Stimulated activated CD4-positive, alpha-beta T cell treated with anti-CD3 and anti-CD28 coated beads, TNF-alpha, amount 100 ng/mL, for 4 hours (primary cell): ENCODE results near the gene COQ8A.
"Not testable (repeated sequence)": the region's sequence is repeated elsewhere in the genome, so short reads cannot be mapped to it uniquely, and the experiment has no call there.

Experiments
- DNase-seq, 3 experiments: peaks; one replicate each; pipeline ENCODE4 v3.0.0-alpha.2; 2020; ENCODE audit warnings: low read depth in 3 of 3

Gene COQ8A

GRCh38 chr1:226929260-226930111, 10.6 kb upstream of the COQ8A start:
- DNase-seq: not testable (repeated sequence)

GRCh38 chr1:226934483-226935237, 5.4 kb upstream of the COQ8A start:
- DNase-seq: no peak

GRCh38 chr1:226937940-226938725, 2.0 kb upstream of the COQ8A start:
- DNase-seq: no peak

GRCh38 chr1:226938903-226939437, 1.1 kb upstream of the COQ8A start:
- DNase-seq: no peak

- DNase-seq: peak; percentile 35 to 56 (median 43)
Observed at GRCh38 chr1:226939438-226940028, 561 bp upstream of the COQ8A start.

- DNase-seq: no peak
Observed at GRCh38 chr1:226940806-226941067, 643 bp downstream of the COQ8A start.

- DNase-seq: no peak
Observed at GRCh38 chr1:226942392-226942791, 2.3 kb downstream of the COQ8A start.

- DNase-seq: no peak
Observed at GRCh38 chr1:226943156-226943555, 3.1 kb downstream of the COQ8A start.

- no peak for DNase-seq
Observed at GRCh38 chr1:226943927-226944326, 3.8 kb downstream of the COQ8A start.

- DNase-seq: no peak
Observed at GRCh38 chr1:226945106-226945857, 5.2 kb downstream of the COQ8A start.

GRCh38 chr1:226945858-226946245, 5.8 kb downstream of the COQ8A start:
- no peak for DNase-seq

- DNase-seq: no peak
Observed at GRCh38 chr1:226946285-226946684, 6.2 kb downstream of the COQ8A start.

GRCh38 chr1:226946841-226947240, 6.7 kb downstream of the COQ8A start:
- no peak for DNase-seq

GRCh38 chr1:226948051-226948450, 8.0 kb downstream of the COQ8A start:
- no peak for DNase-seq

- no peak for DNase-seq
Observed at GRCh38 chr1:226948480-226948879, 8.4 kb downstream of the COQ8A start.

- no peak for DNase-seq
Observed at GRCh38 chr1:226948996-226949395, 8.9 kb downstream of the COQ8A start.

- no peak for DNase-seq
Observed at GRCh38 chr1:226949401-226949800, 9.3 kb downstream of the COQ8A start.

- DNase-seq: no peak
Observed at GRCh38 chr1:226950316-226950715, 10.2 kb downstream of the COQ8A start.

GRCh38 chr1:226950871-226951270, 10.8 kb downstream of the COQ8A start:
- DNase-seq: no peak

- no peak for DNase-seq
Observed at GRCh38 chr1:226951286-226952117, 11.4 kb downstream of the COQ8A start.
